T-helper 2 cell treated with Interferon-gamma antibody and Interleukin-4, amounts not matched to agents 5 μg/mL and 100 μg/mL, for 36 hours (primary cell): Measurements from ENCODE around the gene GNAT1.
"Not testable (repeated sequence)": the region's sequence is repeated elsewhere in the genome, so short reads cannot be mapped to it uniquely, and the experiment has no call there.

ENCODE experiments used
- DNase-seq: peaks from one replicate; pipeline ENCODE4 v3.0.0; 2021; ENCODE audit warnings: low spot score
- H3K27ac Mint-ChIP-seq: one replicate; pipeline ENCODE4 v1.8.0; 2021; ENCODE audit warnings: mild to moderate bottlenecking, mixed read lengths
- H3K27me3 Mint-ChIP-seq: one replicate; pipeline ENCODE4 v1.8.0; 2021; ENCODE audit warnings: low read depth, mixed read lengths
- H3K36me3 Mint-ChIP-seq: one replicate; pipeline ENCODE4 v1.8.0; 2021; ENCODE audit warnings: low read depth, mixed read lengths
- H3K4me1 Mint-ChIP-seq: one replicate; pipeline ENCODE4 v1.8.0; 2021; ENCODE audit warnings: low read depth, mixed read lengths
- H3K4me3 Mint-ChIP-seq: one replicate; pipeline ENCODE4 v1.8.0; 2022; ENCODE audit warnings: mild to moderate bottlenecking, moderate library complexity, mixed read lengths
- H3K9me3 Mint-ChIP-seq: one replicate; pipeline ENCODE4 v1.8.0; 2021; ENCODE audit warnings: mixed read lengths

GNAT1 gene

DNA sequence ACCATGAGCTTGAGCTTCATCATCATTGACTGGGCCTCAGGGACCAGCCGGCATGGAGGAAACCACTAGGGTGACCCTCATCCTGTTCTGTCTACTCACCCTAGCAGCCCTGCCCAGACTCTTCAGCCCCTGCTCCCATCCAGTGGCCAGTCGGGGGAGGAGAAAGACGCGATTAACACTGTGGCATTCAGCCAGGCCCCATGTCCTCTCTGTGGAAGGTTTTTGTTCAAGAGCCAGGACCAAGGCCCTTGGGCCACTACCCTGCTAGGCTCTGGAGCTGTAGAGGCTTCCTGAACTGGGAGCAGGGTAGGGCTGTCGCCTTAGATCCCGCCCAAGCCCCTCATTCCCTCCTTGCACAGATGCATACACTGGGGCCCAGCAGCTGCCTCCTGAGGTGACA is 28.7 kb downstream of the GNAT1 start:
- no peaks in the 10 kb centered on the region for H3K4me1 Mint-ChIP-seq
- H3K27me3 Mint-ChIP-seq = peaks cover 8% of the 10 kb centered on the region
- H3K27ac Mint-ChIP-seq = no peak overlapping the region
- H3K9me3 Mint-ChIP-seq = no peaks in the 10 kb centered on the region
- H3K4me3 Mint-ChIP-seq = no peak overlapping the region
- H3K36me3 Mint-ChIP-seq = no peaks in the 10 kb centered on the region
- DNase-seq = no peak

DNA sequence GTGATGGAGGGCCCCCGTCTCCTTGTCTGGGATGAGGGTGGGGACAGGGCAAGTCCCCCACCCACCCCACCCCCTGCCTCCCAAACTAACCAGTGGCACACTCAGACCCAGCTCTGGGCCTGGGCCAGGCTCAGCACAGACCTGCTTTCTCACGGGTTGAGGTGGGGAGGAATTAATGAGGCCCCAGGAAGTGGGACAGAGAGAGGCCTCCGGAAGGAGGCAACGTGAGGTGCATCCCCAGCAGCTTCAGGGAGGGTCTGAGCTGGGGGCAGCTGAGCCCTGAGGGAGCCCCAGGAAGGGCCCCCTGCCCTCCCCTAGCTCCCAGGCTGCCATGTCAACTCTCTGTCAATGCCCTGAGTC is 29.6 kb downstream of the GNAT1 start:
- Mint-ChIP-seq H3K36me3 (no peaks in the 10 kb centered on the region), H3K27ac (no peak overlapping the region), H3K4me1 (peaks cover 6% of the 10 kb centered on the region), H3K9me3 (no peaks in the 10 kb centered on the region), H3K4me3 (no peak overlapping the region), H3K27me3 (peaks cover 13% of the 10 kb centered on the region)
- no peak for DNase-seq

DNA sequence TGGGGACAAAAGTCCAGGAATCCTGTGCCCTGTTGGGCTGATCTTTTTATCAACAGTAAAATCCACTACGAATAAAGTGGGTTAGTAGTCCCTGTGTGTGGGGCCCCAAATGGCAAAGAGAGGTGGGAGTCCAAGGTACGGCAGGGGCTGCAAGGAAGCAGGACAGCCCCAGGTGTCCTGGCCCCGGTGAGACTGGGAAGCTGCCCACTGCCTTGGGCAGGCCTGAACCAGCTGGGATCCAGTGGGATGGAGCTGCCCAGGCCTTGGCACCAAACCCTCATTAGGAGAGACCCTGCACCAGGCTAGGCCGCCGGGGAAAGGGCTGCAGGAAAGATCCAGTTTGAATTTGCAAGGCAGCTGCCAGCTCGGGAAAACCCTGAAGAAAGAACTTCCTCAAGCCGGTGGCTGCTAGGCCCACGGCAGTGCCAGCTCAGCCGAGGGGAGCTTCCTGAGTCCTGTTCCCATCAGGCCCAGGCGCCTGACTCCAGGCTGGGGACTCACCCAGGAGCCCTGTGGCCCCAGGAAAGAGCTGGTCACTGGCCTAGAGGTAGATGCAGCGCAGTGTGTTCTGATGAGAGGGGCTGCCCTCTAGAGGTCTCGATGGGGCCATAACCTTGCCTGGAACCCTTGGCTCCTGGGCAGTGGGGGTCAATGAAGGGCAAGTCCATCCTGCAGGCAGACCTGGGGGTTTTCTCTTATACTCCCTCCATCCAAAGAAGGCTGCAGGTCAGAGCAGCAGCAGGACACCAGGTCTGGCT is 30.2 kb downstream of the GNAT1 start:
- no peak for DNase-seq
- Mint-ChIP-seq H3K4me3 (no peak overlapping the region), H3K36me3 (no peaks in the 10 kb centered on the region), H3K9me3 (no peaks in the 10 kb centered on the region), H3K27ac (no peak overlapping the region), H3K27me3 (peaks cover 13% of the 10 kb centered on the region), H3K4me1 (peaks cover 9% of the 10 kb centered on the region)

DNA sequence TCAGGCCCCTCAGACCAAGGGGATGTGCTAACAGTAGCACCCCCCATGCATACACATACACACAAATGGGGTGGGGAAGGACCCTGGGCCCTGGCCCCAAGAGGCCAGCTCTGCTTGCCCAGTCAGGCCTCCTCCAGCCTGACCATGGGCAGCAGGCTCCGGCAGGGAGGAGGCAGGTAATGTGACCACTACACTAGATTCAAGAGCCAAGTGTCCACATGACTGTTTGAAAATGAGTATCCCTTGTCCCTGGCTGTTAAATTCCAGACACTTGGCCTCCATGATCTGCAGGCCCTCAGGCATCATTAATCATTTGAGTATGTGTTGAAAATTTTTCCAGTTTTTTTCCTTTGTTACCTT is 30.7 kb downstream of the GNAT1 start:
- H3K27me3 Mint-ChIP-seq = peaks cover 13% of the 10 kb centered on the region
- H3K4me1 Mint-ChIP-seq = peaks cover 13% of the 10 kb centered on the region
- no peak overlapping the region for H3K4me3 Mint-ChIP-seq
- DNase-seq = no peak
- no peaks in the 10 kb centered on the region for H3K9me3 Mint-ChIP-seq
- H3K27ac Mint-ChIP-seq = no peak overlapping the region
- H3K36me3 Mint-ChIP-seq = no peaks in the 10 kb centered on the region

DNA sequence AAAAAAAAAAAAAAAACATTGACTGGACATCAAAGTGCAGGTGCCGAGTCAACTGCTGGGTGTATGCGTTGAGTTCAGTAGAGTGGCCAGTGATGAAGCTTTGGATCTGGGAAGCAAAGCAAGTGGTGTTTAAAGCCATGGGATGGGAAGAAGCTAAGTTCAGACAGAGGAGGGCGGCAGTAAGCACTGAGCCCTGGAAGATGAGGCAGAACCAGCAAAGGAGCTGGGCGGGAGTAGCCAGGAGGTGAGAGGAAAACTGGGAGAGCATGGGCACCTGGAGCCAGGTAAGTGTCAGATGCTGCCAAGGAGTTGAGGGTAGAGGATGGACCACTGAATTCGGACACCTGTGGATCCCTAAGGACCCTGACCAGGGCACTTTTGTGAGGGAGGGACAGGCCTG is 33.2 kb downstream of the GNAT1 start:
- H3K36me3 Mint-ChIP-seq = no peaks in the 10 kb centered on the region
- no peak overlapping the region for H3K4me3 Mint-ChIP-seq
- no peak overlapping the region for H3K27ac Mint-ChIP-seq
- no peaks in the 10 kb centered on the region for H3K9me3 Mint-ChIP-seq
- peaks cover 13% of the 10 kb centered on the region for H3K27me3 Mint-ChIP-seq
- no peak for DNase-seq
- peaks cover 26% of the 10 kb centered on the region for H3K4me1 Mint-ChIP-seq

DNA sequence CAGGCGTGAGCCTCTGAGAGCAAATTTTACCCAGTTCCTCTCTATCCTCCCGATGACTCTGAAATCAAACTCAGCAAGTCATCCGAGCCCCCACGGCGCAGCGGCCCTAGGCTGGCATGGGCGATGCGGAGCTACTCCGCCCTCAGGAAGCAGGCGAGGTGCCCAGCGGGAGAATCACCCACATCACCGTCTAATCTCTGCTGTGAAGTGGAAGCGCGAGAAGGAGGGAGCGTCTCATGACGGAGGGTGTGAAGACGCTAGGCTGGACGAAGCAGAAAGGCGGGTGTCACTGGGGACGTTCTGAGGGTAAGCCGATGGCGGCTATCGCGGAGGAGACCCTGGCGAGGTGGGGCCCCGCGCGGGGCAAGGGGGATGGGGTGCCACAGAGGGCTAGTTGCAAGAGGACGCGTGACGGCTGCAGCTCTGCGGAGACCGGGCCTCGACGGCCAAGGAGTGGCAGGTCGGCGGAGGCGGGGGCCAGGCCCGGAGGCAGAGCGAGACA is 35.5 kb downstream of the GNAT1 start:
- H3K4me1 Mint-ChIP-seq = peaks cover 26% of the 10 kb centered on the region
- no peaks in the 10 kb centered on the region for H3K9me3 Mint-ChIP-seq
- peak; percentile 38 for DNase-seq
- peak overlapping the region; percentile 93 for H3K27ac Mint-ChIP-seq
- H3K36me3 Mint-ChIP-seq = no peaks in the 10 kb centered on the region
- peaks cover 13% of the 10 kb centered on the region for H3K27me3 Mint-ChIP-seq
- H3K4me3 Mint-ChIP-seq = peak overlapping the region; percentile 96

DNA sequence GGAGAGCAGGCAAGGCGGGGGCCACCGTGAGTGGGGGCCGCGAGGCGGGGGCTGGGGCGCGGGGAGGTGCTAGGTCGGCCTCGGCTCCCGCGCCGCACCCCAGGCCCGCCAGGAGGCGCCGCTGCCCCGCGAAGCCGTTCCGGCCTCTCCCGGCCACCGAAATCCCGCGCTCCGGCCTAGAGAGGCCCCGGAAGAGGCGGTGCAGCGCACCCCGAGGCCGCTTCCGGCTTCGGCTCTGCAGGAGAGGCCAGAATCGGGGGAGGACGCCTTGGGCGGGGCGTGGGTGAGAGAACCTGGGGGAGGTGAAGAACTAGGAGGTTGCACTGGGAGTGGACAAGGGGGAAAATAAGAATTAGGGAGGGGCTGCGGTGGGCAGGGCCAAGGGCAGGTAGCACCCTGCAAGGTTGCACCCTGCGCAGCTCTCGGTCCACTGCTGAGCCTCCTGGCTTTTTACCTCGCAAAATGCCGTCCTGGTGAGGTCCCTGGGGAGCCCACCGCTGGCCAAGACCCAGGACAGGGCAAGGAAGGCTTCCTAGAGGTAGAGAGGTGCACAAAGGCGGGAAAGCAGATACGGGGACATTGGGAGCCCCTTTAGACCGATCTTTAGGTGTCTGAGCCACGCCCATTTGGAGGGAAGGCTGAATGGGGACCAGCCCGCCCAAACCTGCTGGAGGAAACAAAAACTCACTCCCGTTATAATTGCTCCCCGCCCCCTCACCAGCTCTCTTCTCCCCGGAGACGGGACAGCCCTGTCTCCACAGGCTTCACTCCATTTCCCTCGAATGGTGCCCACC is 36.2 kb downstream of the GNAT1 start:
- peak overlapping the region; percentile 93 for H3K27ac Mint-ChIP-seq
- DNase-seq = peak; percentile 93
- H3K27me3 Mint-ChIP-seq = peaks cover 13% of the 10 kb centered on the region
- no peaks in the 10 kb centered on the region for H3K9me3 Mint-ChIP-seq
- peaks cover 26% of the 10 kb centered on the region for H3K4me1 Mint-ChIP-seq
- H3K36me3 Mint-ChIP-seq = no peaks in the 10 kb centered on the region
- H3K4me3 Mint-ChIP-seq = peak overlapping the region; percentile 96

DNA sequence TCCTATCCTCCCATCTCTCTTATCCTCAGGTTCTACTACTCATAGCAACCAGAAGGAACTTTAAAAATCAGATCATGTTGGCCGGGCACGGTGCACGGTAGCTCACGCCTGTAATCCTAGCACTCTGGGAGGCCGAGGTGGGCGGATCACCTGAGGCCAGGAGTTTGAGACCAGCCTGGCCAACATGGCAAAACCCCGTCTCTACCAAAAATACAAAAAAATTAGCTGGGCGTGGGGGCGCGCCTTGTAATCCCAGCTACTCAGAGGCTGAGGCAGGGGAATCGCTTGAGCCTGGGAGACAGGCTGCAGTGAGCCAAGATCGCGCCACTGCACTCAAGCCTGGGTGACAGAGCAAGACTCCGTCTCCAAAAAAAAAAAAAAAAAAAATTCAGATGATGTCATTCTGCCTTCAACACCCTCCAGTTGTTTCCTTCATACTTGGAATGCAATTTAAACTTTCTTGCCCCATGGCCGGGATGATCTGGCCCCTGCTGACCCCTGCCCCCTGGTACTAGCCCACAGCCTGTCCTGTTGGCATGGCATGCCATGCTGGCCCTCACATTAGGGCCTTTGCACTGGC is 36.9 kb downstream of the GNAT1 start:
- not testable (repeated sequence) for H3K36me3 Mint-ChIP-seq, DNase-seq, H3K9me3 Mint-ChIP-seq
- Mint-ChIP-seq H3K4me1 (peaks cover 26% of the 10 kb centered on the region), H3K4me3 (peak overlapping the region; percentile 92), H3K27ac (peak overlapping the region; percentile 93), H3K27me3 (peaks cover 13% of the 10 kb centered on the region)

DNA sequence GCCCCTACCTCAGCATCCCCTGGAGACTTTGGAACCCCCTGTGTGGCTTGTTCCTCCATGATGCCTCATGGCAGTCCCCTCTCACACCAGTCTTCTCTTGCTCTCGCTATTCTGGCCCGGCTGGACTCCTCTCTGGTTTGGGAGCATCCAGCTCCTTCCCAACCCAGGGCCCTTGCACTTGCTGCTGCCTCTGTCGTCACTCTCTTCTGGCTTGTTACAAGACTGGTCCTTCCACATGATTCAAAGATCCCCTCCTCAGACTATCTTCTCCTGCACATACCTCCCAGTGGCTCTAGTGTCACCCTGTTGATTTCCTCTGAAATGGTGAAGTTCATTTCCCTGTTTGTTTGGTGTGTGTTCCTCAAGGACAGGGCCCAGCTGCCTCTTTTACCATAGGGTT is 38.1 kb downstream of the GNAT1 start:
- no peak for DNase-seq
- Mint-ChIP-seq H3K36me3 (peaks cover 3% of the 10 kb centered on the region), H3K4me1 (peaks cover 30% of the 10 kb centered on the region), H3K4me3 (peak overlapping the region; percentile 46), H3K9me3 (no peaks in the 10 kb centered on the region), H3K27ac (peak overlapping the region; percentile 73), H3K27me3 (peaks cover 9% of the 10 kb centered on the region)

DNA sequence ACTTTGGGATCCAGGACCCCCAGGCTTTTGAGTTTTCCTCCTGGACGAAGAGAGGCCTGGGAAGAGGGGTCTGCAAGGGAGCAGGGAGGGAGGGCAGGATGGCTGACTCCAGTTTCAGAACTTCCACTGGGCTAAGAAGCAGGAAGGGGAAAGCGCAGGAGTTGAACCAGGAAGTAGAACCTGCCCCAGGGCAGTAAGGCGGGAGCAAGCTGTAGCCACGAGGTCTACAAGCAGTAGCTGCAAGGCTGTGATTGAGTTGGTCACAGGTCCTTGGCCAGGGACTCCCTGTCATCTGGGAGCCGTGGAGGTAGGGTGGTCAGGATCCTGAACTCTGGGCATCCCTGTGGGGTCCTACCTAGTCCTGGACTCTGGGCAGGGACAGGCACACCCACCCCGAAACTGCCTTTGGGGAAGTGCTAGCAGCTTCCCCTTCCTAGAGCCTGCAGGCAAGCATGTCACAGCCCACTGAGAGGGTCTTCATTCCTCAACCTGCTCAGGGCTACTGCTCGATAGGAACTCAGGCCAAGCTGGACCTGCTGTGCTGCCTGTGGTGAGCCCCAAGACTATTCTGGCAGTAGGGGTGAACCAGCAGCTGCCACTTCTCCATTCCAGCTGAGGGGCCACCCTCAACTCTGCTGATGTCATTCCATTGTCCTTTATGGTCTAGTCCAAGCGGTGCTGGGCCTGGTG is 38.8 kb downstream of the GNAT1 start:
- H3K4me3 Mint-ChIP-seq = no peak overlapping the region
- no peak overlapping the region for H3K27ac Mint-ChIP-seq
- no peak for DNase-seq
- peaks cover 28% of the 10 kb centered on the region for H3K4me1 Mint-ChIP-seq
- H3K36me3 Mint-ChIP-seq = peaks cover 3% of the 10 kb centered on the region
- no peaks in the 10 kb centered on the region for H3K9me3 Mint-ChIP-seq
- peaks cover 4% of the 10 kb centered on the region for H3K27me3 Mint-ChIP-seq

DNA sequence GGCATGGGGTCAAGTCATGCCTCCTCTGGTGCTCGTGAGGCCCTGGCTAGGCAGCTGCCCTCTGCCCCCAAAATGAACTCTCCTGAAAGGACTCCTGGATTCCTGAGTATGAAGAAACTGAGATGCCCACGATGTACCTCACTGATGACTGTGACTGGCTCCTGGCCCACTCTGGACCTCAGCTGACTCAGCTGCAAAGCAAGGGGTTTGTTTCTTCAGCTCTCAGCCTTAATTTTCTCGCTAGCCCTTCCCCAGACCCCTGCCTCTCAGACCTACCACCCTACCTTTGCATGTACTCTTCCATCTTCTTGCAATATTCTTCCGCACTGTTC is 39.4 kb downstream of the GNAT1 start:
- H3K27me3 Mint-ChIP-seq = peaks cover 2% of the 10 kb centered on the region
- H3K36me3 Mint-ChIP-seq = peaks cover 3% of the 10 kb centered on the region
- no peaks in the 10 kb centered on the region for H3K9me3 Mint-ChIP-seq
- no peak for DNase-seq
- H3K4me1 Mint-ChIP-seq = peaks cover 30% of the 10 kb centered on the region
- no peak overlapping the region for H3K27ac Mint-ChIP-seq
- H3K4me3 Mint-ChIP-seq = no peak overlapping the region

DNA sequence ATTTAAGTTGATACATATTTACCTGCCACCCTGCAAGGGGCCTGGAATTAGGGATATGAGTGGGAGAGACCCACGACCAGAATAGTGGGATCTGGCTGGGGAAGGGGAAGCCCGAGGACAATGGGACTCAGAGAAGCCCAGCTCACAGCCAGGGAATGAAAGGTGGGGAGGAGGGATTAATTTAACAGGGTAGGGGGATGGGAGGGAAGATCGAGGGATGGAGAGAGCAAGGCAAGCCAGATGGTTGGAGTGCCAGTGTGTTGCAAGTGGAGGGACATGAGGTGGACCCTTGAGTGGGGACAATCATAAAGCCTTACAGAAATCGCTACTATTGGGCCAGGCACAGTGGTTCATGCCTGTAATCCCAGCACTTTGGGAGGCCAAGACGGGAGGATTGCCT is 40.2 kb downstream of the GNAT1 start:
- Mint-ChIP-seq H3K4me1 (peaks cover 25% of the 10 kb centered on the region), H3K9me3 (no peaks in the 10 kb centered on the region), H3K4me3 (no peak overlapping the region), H3K36me3 (peaks cover 4% of the 10 kb centered on the region), H3K27ac (no peak overlapping the region), H3K27me3 (no peaks in the 10 kb centered on the region)
- DNase-seq = no peak

DNA sequence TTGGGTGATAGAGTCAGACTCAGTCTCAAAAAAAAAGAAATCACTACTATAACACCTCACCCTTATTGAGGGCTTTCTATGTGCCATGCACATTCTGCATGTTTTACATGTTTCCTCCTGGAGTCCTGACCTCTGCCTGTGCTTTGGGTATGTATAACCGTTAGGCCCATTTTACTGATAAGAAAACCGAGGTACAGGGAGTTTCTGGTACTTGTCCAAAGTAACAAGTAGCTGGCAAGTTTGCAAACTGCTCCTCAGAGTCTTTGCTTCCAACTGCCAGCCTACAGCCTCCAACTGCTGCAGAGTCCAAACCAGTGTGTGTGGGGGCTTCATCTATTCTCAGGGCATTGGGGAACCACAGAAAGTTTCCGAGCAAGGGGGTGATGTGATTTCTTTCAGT is 40.9 kb downstream of the GNAT1 start:
- peaks cover 8% of the 10 kb centered on the region for H3K36me3 Mint-ChIP-seq
- peaks cover 20% of the 10 kb centered on the region for H3K4me1 Mint-ChIP-seq
- H3K9me3 Mint-ChIP-seq = no peaks in the 10 kb centered on the region
- DNase-seq = no peak
- no peak overlapping the region for H3K27ac Mint-ChIP-seq
- H3K4me3 Mint-ChIP-seq = no peak overlapping the region
- H3K27me3 Mint-ChIP-seq = no peaks in the 10 kb centered on the region

DNA sequence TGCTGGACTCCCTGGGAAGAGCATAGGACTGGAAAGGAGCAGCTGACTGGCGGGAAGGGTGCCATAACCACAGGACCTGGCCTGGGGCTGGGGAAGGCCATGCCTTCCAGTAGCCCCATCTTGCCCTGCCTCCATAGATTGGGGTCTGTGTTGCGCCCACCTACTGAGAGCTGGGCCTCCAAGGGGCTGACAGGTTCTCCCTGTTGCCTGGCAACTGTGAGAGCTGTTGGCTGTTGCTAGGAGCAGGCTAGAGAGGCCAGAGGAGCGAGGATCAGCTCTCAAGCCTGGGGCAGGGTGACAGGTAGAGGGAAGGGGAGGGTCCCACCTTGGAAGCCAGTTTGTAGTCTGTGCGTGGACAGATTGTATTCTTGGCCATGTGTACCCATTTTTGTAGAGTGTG is 41.8 kb downstream of the GNAT1 start:
- DNase-seq = no peak
- Mint-ChIP-seq H3K4me1 (peaks cover 19% of the 10 kb centered on the region), H3K27ac (no peak overlapping the region), H3K36me3 (peaks cover 15% of the 10 kb centered on the region), H3K27me3 (no peaks in the 10 kb centered on the region), H3K9me3 (no peaks in the 10 kb centered on the region), H3K4me3 (no peak overlapping the region)
